ENCODE data around the gene PLEKHA6. TPM values are rescaled to one million over a fixed set of nuclear protein-coding genes. Genes with fewer than 3 reads are reported as not detected.

Gene PLEKHA6
- total RNA-seq, 1 experiment from 2014 or later, result 2.1 TPM

DNA sequence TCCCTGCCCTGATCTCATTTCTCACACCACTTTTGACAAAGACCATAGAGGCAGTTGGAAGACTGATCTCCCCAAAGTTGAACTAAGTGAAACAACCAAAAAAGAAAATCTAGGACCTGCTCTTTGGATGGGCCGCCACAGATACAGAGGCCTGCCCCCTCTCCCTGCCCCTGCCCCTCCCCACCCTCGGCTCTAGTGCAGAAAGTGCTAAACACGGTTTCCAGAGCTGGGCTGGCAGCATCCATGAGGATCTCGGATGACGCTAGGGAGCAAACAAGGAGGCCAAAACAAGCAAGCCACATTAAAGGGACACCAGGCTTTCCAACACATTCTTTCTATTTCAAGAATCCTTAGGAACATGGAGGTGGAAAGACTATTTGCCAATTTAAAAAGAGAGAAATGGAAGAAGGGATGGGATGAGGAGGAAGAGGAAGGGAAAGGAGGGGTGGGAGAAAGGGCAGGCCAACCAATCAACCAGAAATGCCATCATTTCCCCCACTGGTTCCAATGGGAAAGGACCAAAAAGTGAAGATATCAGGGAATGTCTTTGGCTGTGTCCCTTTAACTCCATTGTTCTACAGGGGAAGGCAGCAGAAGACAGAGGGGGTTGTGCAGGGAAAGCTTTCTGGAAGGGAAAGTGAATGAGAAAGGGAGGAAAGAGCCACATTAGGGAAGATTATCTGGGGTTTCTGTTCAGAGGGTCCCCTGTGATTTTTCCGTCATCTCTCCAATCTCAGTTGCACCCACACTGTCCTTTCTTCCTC, 107.6 kb downstream of the PLEKHA6 start:
- H3K9me3 ChIP-seq (ENCODE audit: control insufficient read depth, low read depth, low read length), result no peaks in the 10 kb centered on the region
- no peak overlapping the region for H4K91ac ChIP-seq (ENCODE audit: insufficient read length, low read depth, low read length)
- H2BK120ac ChIP-seq (ENCODE audit: low read depth, low read length, poor library complexity, severe bottlenecking), result no peak overlapping the region
- Mint-ChIP-seq H3K4me1 (peaks cover 47 to 52% of the 10 kb centered on the region in 2 experiments), H3K9me3 (no peaks in the 10 kb centered on the region), H3K36me3 (ENCODE audit: insufficient read depth in 1 of 3, low read depth in 3 of 3) (peaks cover 0 to 10% (median 0%) of the 10 kb centered on the region in 3 experiments; a peak in 3 of 7 replicates), H3K27ac (no peak overlapping the region), H3K27me3 (ENCODE audit: low read depth) (no peaks in the 10 kb centered on the region), H3K4me3 (peak overlapping the region in 1 of 2 experiments; percentile 15; a peak in 2 of 5 replicates)
- no peak overlapping the region for H2AFZ ChIP-seq (ENCODE audit: low read length)
- no peak overlapping the region for H3K4me2 ChIP-seq (ENCODE audit: insufficient read depth, insufficient read length, low read length)
- no peak overlapping the region for H3K27ac ChIP-seq (ENCODE audit: insufficient read length, low read depth, low read length)
- no peak overlapping the region for H2BK20ac ChIP-seq (ENCODE audit: low read depth, low read length, poor library complexity, severe bottlenecking)
- no peaks in the 10 kb centered on the region for H3K79me1 ChIP-seq (ENCODE audit: insufficient read depth, low read depth, low read length, poor library complexity, severe bottlenecking)
- no peak overlapping the region for H2BK12ac ChIP-seq (ENCODE audit: insufficient read length, low read depth, low read length)
- no peaks in the 10 kb centered on the region for H4K20me1 ChIP-seq (ENCODE audit: control insufficient read depth, insufficient read depth, insufficient read length)
- no peak overlapping the region for H2BK5ac ChIP-seq (ENCODE audit: insufficient read length, low read length)
- no peak overlapping the region for H3K18ac ChIP-seq (ENCODE audit: insufficient read length, low read depth, low read length)
- no peaks in the 10 kb centered on the region for H3K79me2 ChIP-seq (ENCODE audit: insufficient read depth, low read length)
- H3K9ac ChIP-seq (ENCODE audit: extremely low read depth, insufficient read length, low read length), result no peak overlapping the region
- DNase-seq, result no peak
- H3K23me2 ChIP-seq (ENCODE audit: insufficient read length, low read depth, low read length, poor library complexity, severe bottlenecking), result no peaks in the 10 kb centered on the region
- no peak overlapping the region for H2BK15ac ChIP-seq (ENCODE audit: low read depth, low read length)
- H2AK5ac ChIP-seq (ENCODE audit: insufficient read length, low read length), result no peak overlapping the region
- H3K4ac ChIP-seq (ENCODE audit: low read depth, low read length), result no peak overlapping the region
- H3K23ac ChIP-seq (ENCODE audit: insufficient read length, low read depth, low read length), result no peak overlapping the region
- no peak overlapping the region for H4K8ac ChIP-seq (replicated peaks; ENCODE audit: insufficient read length, low read depth, low read length)
- no CpG with 5 or more reads among the region's 6 CpGs for WGBS (ENCODE audit: extremely low coverage, insufficient read length, low lambda C conversion rate)
- no peak overlapping the region for H3T11ph ChIP-seq (ENCODE audit: low read length)
- TF ChIP-seq, protein P1, sequence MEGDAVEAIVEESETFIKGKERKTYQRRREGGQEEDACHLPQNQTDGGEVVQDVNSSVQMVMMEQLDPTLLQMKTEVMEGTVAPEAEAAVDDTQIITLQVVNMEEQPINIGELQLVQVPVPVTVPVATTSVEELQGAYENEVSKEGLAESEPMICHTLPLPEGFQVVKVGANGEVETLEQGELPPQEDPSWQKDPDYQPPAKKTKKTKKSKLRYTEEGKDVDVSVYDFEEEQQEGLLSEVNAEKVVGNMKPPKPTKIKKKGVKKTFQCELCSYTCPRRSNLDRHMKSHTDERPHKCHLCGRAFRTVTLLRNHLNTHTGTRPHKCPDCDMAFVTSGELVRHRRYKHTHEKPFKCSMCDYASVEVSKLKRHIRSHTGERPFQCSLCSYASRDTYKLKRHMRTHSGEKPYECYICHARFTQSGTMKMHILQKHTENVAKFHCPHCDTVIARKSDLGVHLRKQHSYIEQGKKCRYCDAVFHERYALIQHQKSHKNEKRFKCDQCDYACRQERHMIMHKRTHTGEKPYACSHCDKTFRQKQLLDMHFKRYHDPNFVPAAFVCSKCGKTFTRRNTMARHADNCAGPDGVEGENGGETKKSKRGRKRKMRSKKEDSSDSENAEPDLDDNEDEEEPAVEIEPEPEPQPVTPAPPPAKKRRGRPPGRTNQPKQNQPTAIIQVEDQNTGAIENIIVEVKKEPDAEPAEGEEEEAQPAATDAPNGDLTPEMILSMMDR (conservative IDR thresholded peaks at IDR 0.05), result no peak
- no peak overlapping the region for H3K14ac ChIP-seq (ENCODE audit: insufficient read depth, low read length)
- H3K56ac ChIP-seq (ENCODE audit: insufficient read length, low read depth, low read length), result no peak overlapping the region
- peaks cover 12% of the 10 kb centered on the region for H3K4me1 ChIP-seq (ENCODE audit: insufficient read depth, low read length)
- H3K27me3 ChIP-seq (ENCODE audit: insufficient read depth, low read length), result no peaks in the 10 kb centered on the region
- no peak overlapping the region for H4K5ac ChIP-seq (ENCODE audit: insufficient read length, low read depth, low read length)
